PC-9 (cell line): ENCODE results near the gene ECI1. TPM values are rescaled to one million over a fixed set of nuclear protein-coding genes. Genes with fewer than 3 reads are reported as not detected.

ENCODE experiments used
- BruUV-seq: library from RNA; stranded (reverse); fragments of 400-500 nt; replicated peaks from 2 replicates; lab custom pipeline; 2021; lab: Mats Ljungman, UMichigan
- CTCF ChIA-PET: fragments of 300-600 bp; sonication (Branson Sonifier 250); formaldehyde crosslinking; loops from one replicate; lab custom pipeline; 2022; ENCODE audit warnings: antibody characterized with exemption; lab: Charles Lee
- POLR2A ChIA-PET: fragments of 300-600 bp; sonication (Branson Sonifier 250); formaldehyde crosslinking; loops from one replicate; lab custom pipeline; 2022; ENCODE audit warnings: antibody characterized with exemption; ENCODE audit not compliant: unreplicated experiment; lab: Charles Lee
- DNase-seq, 2 experiments: peaks; one replicate each; pipeline versions ENCODE4 v3.0.0 to v3.0.0-alpha.2; 2015 to 2022; ENCODE audit warnings: mixed read lengths in 1 of 2
- H2AFZ ChIP-seq: fragments of 200-600 bp; sonication (generic); 2 replicates; pipeline ENCODE4 v1.8.1; 2017; ENCODE audit warnings: antibody characterized with exemption
- H3F3A ChIP-seq: fragments of 200-600 bp; sonication (generic); 2 replicates; pipeline ENCODE4 v1.8.1; 2017; ENCODE audit warnings: antibody characterized with exemption, mild to moderate bottlenecking, low read depth; ENCODE audit not compliant: insufficient read depth
- H3K27ac ChIP-seq: fragments of 200-600 bp; sonication (generic); 2 replicates; pipeline ENCODE4 v1.6.1; 2016; ENCODE audit warnings: mixed run types
- H3K27me3 ChIP-seq: fragments of 200-600 bp; sonication (generic); 2 replicates; pipeline ENCODE4 v1.6.1; 2016; ENCODE audit warnings: low read depth, mixed run types; ENCODE audit not compliant: insufficient read depth
- H3K36me3 ChIP-seq: fragments of 200-600 bp; sonication (generic); 2 replicates; pipeline ENCODE4 v1.6.1; 2016; ENCODE audit warnings: low read depth, mixed run types
- H3K4me1 ChIP-seq: fragments of 200-600 bp; sonication (generic); replicated peaks from 2 replicates; pipeline ENCODE4 v1.6.1; 2016; ENCODE audit warnings: mixed run types; ENCODE audit not compliant: insufficient read depth
- H3K4me2 ChIP-seq: fragments of 200-600 bp; sonication (generic); 2 replicates; pipeline ENCODE4 v1.6.1; 2017; ENCODE audit warnings: mixed run types
- H3K4me3 ChIP-seq: fragments of 200-600 bp; sonication (generic); 2 replicates; pipeline ENCODE4 v1.6.1; 2016; ENCODE audit warnings: mixed run types
- H3K79me2 ChIP-seq: fragments of 200-600 bp; sonication (generic); 2 replicates; pipeline ENCODE4 v1.6.1; 2017; ENCODE audit warnings: low read depth, mixed run types
- H3K9me2 ChIP-seq: fragments of 200-600 bp; sonication (generic); 2 replicates; pipeline ENCODE4 v1.8.1; 2017; ENCODE audit warnings: mild to moderate bottlenecking; ENCODE audit not compliant: insufficient read depth
- H3K9me3 ChIP-seq: fragments of 200-600 bp; sonication (generic); 2 replicates; pipeline ENCODE4 v1.8.1; 2016; ENCODE audit warnings: low read depth; ENCODE audit not compliant: insufficient read depth
- H4K20me1 ChIP-seq: fragments of 200-600 bp; sonication (generic); 2 replicates; pipeline ENCODE4 v1.8.1; 2017; ENCODE audit not compliant: insufficient read depth
- CTCF ChIP-seq: fragments of 200-600 bp; sonication (generic); conservative IDR thresholded peaks from 2 replicates; pipeline ENCODE4 v1.6.1; 2017; ENCODE audit warnings: mixed run types, antibody characterized with exemption, mild to moderate bottlenecking, moderate library complexity
- EZH2 ChIP-seq: fragments of 200-600 bp; sonication (generic); IDR thresholded peaks from 2 replicates; pipeline ENCODE4 v1.8.0; 2017; ENCODE audit warnings: antibody characterized with exemption, low read depth
- intact Hi-C: fragments of 100-400 bp; cut with micrococcal nuclease; formaldehyde crosslinking; loops from one replicate; pipeline ENCODE4 v1.10.0; 2022; ENCODE audit not compliant: unreplicated experiment
- total RNA-seq: library from RNA; stranded (reverse); gene quantifications from 2 replicates; pipeline ENCODE4 v1.2.3, GENCODE V29; 2021

ECI1 gene
- total RNA-seq, 1 experiment from 2014 or later, result 131 TPM

- Histone ChIP-seq H3K27me3 (no peaks in the 10 kb centered on the region), H2AFZ (no peak overlapping the region; the same call in 1 of the 2 replicates)
- intact Hi-C loops, result loop anchor here (1.0 to 5.0 kb wide), 2 partner anchors 38 to 59 kb away; partner anchors contain the start of genes ECI1 and TRAF7
Observed at GRCh38 chr16:2213817-2214718, 37.3 kb downstream of the ECI1 start.

GRCh38 chr16:2212362-2213324, 38.7 kb downstream of the ECI1 start:
- DNase-seq, result peak; percentile 85 to 86
- intact Hi-C loops, result loop anchor here (5.0 kb wide), 1 partner anchor 40 kb away; the partner anchor contains the start of gene ECI1
- CTCF ChIA-PET, result no interaction called here

More at GRCh38 chr16:2213817-2214718, 37.3 kb downstream of the ECI1 start:
- BruUV-seq, result no TSS peak
- H3K4me3 ChIP-seq, result peak overlapping the region; percentile 85
- peaks cover 19% of the 10 kb centered on the region; the same call in 1 of the 2 replicates for H4K20me1 ChIP-seq
- no peak overlapping the region for H3K27ac ChIP-seq
- no peaks in the 10 kb centered on the region for H3K36me3 ChIP-seq
- no peaks in the 10 kb centered on the region for H3K9me3 ChIP-seq
- H3K4me1 ChIP-seq, result peaks cover 28% of the 10 kb centered on the region
- H3K79me2 ChIP-seq, result peaks cover 25% of the 10 kb centered on the region
- ChIA-PET POLR2A (interaction anchor here (0.6 to 1.9 kb wide), 4 partner anchors 59 to 319 kb away, joined by 3 to 16 read pairs (median 7); partner anchors contain the start of genes TBC1D24 and TRAF7), CTCF (interaction anchor here (1.0 kb wide), 1 partner anchor 19 kb away, joined by 4 read pairs; no protein-coding TSS in a partner anchor)
- peak overlapping the region; percentile 99 for H3K4me2 ChIP-seq
- peaks cover 53% of the 10 kb centered on the region for H3F3A ChIP-seq
- TF ChIP-seq CTCF, result no peak
- no peak for TF ChIP-seq EZH2
- H3K9me2 ChIP-seq, result no peaks in the 10 kb centered on the region
- DNase-seq, result no peak

GRCh38 chr16:2211923-2212347, 39.5 kb downstream of the ECI1 start:
- no TSS peak for BruUV-seq
- H3K4me1 ChIP-seq, result peaks cover 28% of the 10 kb centered on the region
- H3K27ac ChIP-seq, result no peak overlapping the region
- H3K9me3 ChIP-seq, result no peaks in the 10 kb centered on the region
- TF ChIP-seq EZH2 (no peak), CTCF (no peak)
- intact Hi-C loops, result loop anchor here (5.0 kb wide), 1 partner anchor 40 kb away; the partner anchor contains the start of gene ECI1
- ChIA-PET CTCF (no interaction called here), POLR2A (no interaction called here)
- 0 out of 2 replicates have a peak, but pooled peaks cover 6% of the 10 kb centered on the region for H3K36me3 ChIP-seq
- peaks cover 29% of the 10 kb centered on the region for H3K79me2 ChIP-seq
- H3F3A ChIP-seq, result peaks cover 50% of the 10 kb centered on the region
- no peaks in the 10 kb centered on the region for H3K27me3 ChIP-seq
- DNase-seq, result no peak
- H4K20me1 ChIP-seq, result peaks cover 19% of the 10 kb centered on the region; the same call in 1 of the 2 replicates
- no peak overlapping the region for H2AFZ ChIP-seq
- peak overlapping the region; percentile 99 for H3K4me2 ChIP-seq
- H3K9me2 ChIP-seq, result no peaks in the 10 kb centered on the region
- no peak overlapping the region; the same call in 1 of the 2 replicates for H3K4me3 ChIP-seq

More at GRCh38 chr16:2212362-2213324, 38.7 kb downstream of the ECI1 start:
- Histone ChIP-seq H3K9me3 (no peaks in the 10 kb centered on the region), H3K27me3 (no peaks in the 10 kb centered on the region), H4K20me1 (peaks cover 19% of the 10 kb centered on the region; the same call in 1 of the 2 replicates), H3K9me2 (no peaks in the 10 kb centered on the region), H3K4me1 (peaks cover 28% of the 10 kb centered on the region), H3K36me3 (0 out of 2 replicates have a peak, but pooled peaks cover 4% of the 10 kb centered on the region), H3K4me2 (peak overlapping the region; percentile 99), H3K27ac (no peak overlapping the region), H3K4me3 (peak overlapping the region; percentile 85), H2AFZ (no peak overlapping the region), H3F3A (peaks cover 53% of the 10 kb centered on the region), H3K79me2 (peaks cover 29% of the 10 kb centered on the region)
- BruUV-seq, result no TSS peak
- TF ChIP-seq EZH2, result no peak
- POLR2A ChIA-PET, result interaction anchor here (0.9 kb wide), 1 partner anchor 57 kb away, joined by 9 read pairs; the partner anchor contains the start of gene TRAF7
